Measurements from ENCODE around the gene SLC30A1.
"Not testable (repeated sequence)": the region's sequence is repeated elsewhere in the genome, so short reads cannot be mapped to it uniquely, and the experiment has no call there.

DNA sequence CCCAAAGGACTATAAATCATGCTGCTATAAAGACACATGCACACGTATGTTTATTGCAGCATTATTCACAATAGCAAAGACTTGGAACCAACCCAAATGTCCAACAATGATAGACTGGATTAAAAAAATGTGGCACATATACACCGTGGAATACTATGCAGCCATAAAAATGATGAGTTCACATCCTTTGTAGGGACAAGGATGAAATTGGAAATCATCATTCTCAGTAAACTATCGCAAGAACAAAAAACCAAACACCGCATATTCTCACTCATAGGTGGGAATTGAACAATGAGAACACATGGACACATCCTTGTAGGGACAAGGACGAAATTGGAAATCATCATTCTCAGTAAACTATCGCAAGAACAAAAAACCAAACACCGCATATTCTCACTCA is 46.9 kb upstream of the SLC30A1 start:
- TF ChIP-seq, protein P1, sequence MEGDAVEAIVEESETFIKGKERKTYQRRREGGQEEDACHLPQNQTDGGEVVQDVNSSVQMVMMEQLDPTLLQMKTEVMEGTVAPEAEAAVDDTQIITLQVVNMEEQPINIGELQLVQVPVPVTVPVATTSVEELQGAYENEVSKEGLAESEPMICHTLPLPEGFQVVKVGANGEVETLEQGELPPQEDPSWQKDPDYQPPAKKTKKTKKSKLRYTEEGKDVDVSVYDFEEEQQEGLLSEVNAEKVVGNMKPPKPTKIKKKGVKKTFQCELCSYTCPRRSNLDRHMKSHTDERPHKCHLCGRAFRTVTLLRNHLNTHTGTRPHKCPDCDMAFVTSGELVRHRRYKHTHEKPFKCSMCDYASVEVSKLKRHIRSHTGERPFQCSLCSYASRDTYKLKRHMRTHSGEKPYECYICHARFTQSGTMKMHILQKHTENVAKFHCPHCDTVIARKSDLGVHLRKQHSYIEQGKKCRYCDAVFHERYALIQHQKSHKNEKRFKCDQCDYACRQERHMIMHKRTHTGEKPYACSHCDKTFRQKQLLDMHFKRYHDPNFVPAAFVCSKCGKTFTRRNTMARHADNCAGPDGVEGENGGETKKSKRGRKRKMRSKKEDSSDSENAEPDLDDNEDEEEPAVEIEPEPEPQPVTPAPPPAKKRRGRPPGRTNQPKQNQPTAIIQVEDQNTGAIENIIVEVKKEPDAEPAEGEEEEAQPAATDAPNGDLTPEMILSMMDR (IDR thresholded peaks at IDR 0.05), result not testable (repeated sequence)
- not testable (repeated sequence) for TF ChIP-seq POLR2A (IDR thresholded peaks at IDR 0.05)

Measured in adrenal gland (tissue), 5 donors.